ENCODE data around the gene CDK5.

DNA sequence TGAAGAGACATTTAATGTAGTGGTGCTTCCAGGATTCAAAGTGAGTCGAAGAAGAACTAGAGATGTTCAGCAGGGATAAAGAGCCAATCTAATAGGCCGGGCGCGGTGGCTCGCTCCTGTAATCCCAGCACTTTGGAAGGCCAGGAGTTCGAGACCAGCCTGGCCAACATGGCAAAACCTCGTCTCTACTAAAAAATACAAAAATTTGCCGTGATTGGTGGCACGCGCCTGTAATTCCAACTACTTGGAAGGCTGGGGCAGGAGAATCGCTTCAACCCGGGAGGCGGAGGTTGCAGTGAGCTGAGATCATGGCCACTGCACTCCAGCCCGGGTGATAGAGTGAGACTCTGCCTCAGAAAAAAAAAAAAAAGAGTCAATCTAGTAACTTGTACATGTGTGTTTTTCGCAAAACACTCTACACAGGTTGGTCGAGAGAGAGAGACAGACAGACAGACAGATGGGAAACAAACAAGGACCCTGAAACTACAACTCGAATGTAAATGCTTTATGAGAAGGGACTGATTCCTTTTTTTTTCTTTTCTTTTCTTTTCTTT is 28.7 kb downstream of the CDK5 start:
- TF ChIP-seq POLR2A (IDR thresholded peaks at IDR 0.05) (no peak), POLR2AphosphoS5 (IDR thresholded peaks at IDR 0.05; ENCODE audit: insufficient read depth in 1 of 2, low read depth in 1 of 2) (no peak)
- TF ChIP-seq, protein P1, sequence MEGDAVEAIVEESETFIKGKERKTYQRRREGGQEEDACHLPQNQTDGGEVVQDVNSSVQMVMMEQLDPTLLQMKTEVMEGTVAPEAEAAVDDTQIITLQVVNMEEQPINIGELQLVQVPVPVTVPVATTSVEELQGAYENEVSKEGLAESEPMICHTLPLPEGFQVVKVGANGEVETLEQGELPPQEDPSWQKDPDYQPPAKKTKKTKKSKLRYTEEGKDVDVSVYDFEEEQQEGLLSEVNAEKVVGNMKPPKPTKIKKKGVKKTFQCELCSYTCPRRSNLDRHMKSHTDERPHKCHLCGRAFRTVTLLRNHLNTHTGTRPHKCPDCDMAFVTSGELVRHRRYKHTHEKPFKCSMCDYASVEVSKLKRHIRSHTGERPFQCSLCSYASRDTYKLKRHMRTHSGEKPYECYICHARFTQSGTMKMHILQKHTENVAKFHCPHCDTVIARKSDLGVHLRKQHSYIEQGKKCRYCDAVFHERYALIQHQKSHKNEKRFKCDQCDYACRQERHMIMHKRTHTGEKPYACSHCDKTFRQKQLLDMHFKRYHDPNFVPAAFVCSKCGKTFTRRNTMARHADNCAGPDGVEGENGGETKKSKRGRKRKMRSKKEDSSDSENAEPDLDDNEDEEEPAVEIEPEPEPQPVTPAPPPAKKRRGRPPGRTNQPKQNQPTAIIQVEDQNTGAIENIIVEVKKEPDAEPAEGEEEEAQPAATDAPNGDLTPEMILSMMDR (IDR thresholded peaks at IDR 0.05) = no peak

Measured in vagina (tissue), 2 donors.